Activated T-helper 1 cell treated with anti-CD3 and anti-CD28 coated beads, Interleukin-2, amount 50 U/mL, for 16 hours (primary cell): ENCODE measurements around the gene PRPF6.

Source experiments
- DNase-seq, 2 donors: peaks; one replicate each; pipeline ENCODE4 v3.0.0-alpha.2; 2020; ENCODE audit warnings: low read depth in 1 of 2, low spot score in 1 of 2

The PRPF6 gene

GRCh38 chr20:63980806-63981728, at the start of gene PRPF6:
Gene PRPF6 (plus strand): TSS chr20:63981132. CDS start chr20:63981246, 114 bp downstream.
- DNase-seq: peak; percentile 90 to 93

- no peak for DNase-seq
Observed at GRCh38 chr20:63931735-63932134, 49.2 kb upstream of the PRPF6 start.

- DNase-seq: no peak
Observed at GRCh38 chr20:63932606-63933160, 48.2 kb upstream of the PRPF6 start.

GRCh38 chr20:63933646-63934045, 47.3 kb upstream of the PRPF6 start:
- DNase-seq: no peak

GRCh38 chr20:63934271-63935068, 46.5 kb upstream of the PRPF6 start:
- no peak for DNase-seq

- no peak for DNase-seq
Observed at GRCh38 chr20:63935447-63935846, 45.5 kb upstream of the PRPF6 start.

- DNase-seq: no peak
Observed at GRCh38 chr20:63937596-63937995, 43.3 kb upstream of the PRPF6 start.

GRCh38 chr20:63939061-63939935, 41.6 kb upstream of the PRPF6 start:
- no peak for DNase-seq

- no peak for DNase-seq
Observed at GRCh38 chr20:63940071-63940471, 40.9 kb upstream of the PRPF6 start.

- DNase-seq: no peak
Observed at GRCh38 chr20:63940472-63941266, 40.3 kb upstream of the PRPF6 start.

- DNase-seq: peak; percentile 44 to 61
Observed at GRCh38 chr20:63941282-63942081, 39.5 kb upstream of the PRPF6 start.

- no peak for DNase-seq
Observed at GRCh38 chr20:63942250-63942951, 38.5 kb upstream of the PRPF6 start.

- DNase-seq: no peak
Observed at GRCh38 chr20:63942969-63943807, 37.7 kb upstream of the PRPF6 start.

- DNase-seq: no peak
Observed at GRCh38 chr20:63943808-63944077, 37.2 kb upstream of the PRPF6 start.

- DNase-seq: no peak
Observed at GRCh38 chr20:63944078-63944941, 36.6 kb upstream of the PRPF6 start.

- DNase-seq: no peak
Observed at GRCh38 chr20:63945031-63945658, 35.8 kb upstream of the PRPF6 start.
